Measurements from ENCODE around the gene FUT8. TPM values are rescaled to one million over a fixed set of nuclear protein-coding genes. Genes with fewer than 3 reads are reported as not detected.

The FUT8 gene
- total RNA-seq, 4 donors from 2014 or later = 7.9 to 27.5 (median 12.8) TPM

DNA sequence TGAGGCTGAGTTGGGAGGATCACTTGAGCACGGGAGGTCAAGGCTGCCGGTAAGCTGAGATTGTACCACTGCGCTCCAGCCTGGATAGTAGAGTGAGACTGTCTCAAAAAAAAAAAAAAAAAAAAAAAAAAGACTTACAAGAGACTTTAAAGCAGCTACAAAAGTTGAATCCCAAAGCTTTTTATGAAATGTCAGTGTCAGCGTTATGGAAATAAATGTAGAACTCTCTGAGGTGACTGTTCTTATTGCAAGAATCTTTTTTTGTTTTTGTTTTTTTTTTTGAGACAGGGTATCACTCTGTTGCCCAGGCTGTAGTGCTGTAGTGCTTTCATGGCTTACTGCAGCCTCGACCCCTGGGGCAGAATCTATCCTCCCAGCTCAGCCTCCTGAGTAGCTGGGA, 17.2 kb downstream of the FUT8 start:
- intact Hi-C loops (cut with DNase I; ENCODE audit: low total_unique reads) (loop anchor here (1.0 kb wide), 1 partner anchor 46 kb away; no protein-coding TSS in a partner anchor), in situ Hi-C loops (cut with MboI; ENCODE audit: low pct_ligation_motif_present in 1 of 4, low pct_unique_long_range_greater_than_20kb in 1 of 4, low sequenced_read_pairs in 3 of 4) (loop anchor here in 2 of 4 donors (10.0 kb wide), 2 partner anchors 395 to 405 kb away; no protein-coding TSS in a partner anchor)
- DNase-seq = no peak

DNA sequence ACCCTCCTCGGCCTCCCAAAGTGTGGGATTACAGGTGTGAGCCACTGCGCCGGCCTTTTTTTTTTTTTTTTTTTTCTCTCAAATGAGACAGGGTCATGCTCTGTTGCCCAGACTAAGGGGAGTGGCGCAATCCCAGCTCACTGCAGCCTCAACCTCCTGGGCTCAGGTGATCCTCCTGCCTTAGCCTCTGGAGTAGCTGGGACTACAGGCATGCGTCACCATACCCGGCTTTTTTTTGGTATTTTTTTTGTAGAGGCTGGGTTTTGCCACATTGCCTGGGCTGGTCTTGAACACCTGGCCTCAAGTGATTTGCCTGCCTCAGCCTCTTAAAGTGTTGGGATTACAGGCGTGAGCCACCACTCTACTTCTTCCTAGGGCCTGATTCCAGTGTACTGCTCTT, 18.7 kb downstream of the FUT8 start:
- intact Hi-C loops (cut with DNase I; ENCODE audit: low total_unique reads) (no loop called here), in situ Hi-C loops (cut with MboI; ENCODE audit: low pct_ligation_motif_present in 1 of 4, low pct_unique_long_range_greater_than_20kb in 1 of 4, low sequenced_read_pairs in 3 of 4) (no loop called here)
- Histone ChIP-seq H3K27ac (no peak overlapping the region), H3K27me3 (no peaks in the 10 kb centered on the region), H3K36me3 (no peaks in the 10 kb centered on the region), H3K4me3 (no peak overlapping the region), H3K4me1 (peaks cover 0 to 3% (median 0%) of the 10 kb centered on the region in 4 donors), H3K9me3 (no peaks in the 10 kb centered on the region)
- DNase-seq = no peak
- WGBS, 2 donors (ENCODE audit: low coverage in 1 of 2) = 89 to 100% methylated on average over 1 to 7 of the region's 7 CpGs
- TF ChIP-seq POLR2A (IDR thresholded peaks at IDR 0.05) (no peak), EP300 (IDR thresholded peaks at IDR 0.05; ENCODE audit: low read depth) (no peak)
- TF ChIP-seq, protein P1, sequence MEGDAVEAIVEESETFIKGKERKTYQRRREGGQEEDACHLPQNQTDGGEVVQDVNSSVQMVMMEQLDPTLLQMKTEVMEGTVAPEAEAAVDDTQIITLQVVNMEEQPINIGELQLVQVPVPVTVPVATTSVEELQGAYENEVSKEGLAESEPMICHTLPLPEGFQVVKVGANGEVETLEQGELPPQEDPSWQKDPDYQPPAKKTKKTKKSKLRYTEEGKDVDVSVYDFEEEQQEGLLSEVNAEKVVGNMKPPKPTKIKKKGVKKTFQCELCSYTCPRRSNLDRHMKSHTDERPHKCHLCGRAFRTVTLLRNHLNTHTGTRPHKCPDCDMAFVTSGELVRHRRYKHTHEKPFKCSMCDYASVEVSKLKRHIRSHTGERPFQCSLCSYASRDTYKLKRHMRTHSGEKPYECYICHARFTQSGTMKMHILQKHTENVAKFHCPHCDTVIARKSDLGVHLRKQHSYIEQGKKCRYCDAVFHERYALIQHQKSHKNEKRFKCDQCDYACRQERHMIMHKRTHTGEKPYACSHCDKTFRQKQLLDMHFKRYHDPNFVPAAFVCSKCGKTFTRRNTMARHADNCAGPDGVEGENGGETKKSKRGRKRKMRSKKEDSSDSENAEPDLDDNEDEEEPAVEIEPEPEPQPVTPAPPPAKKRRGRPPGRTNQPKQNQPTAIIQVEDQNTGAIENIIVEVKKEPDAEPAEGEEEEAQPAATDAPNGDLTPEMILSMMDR (IDR thresholded peaks at IDR 0.05) = no peak

More for the DNA sequence above, 17.2 kb downstream of the FUT8 start:
- 98 to 100% methylated on average over 2 to 5 of the region's 5 CpGs for WGBS, 2 donors (ENCODE audit: low coverage in 1 of 2)
- no peak overlapping the region for H3K4me3 ChIP-seq
- H3K27ac ChIP-seq = no peak overlapping the region
- no peaks in the 10 kb centered on the region for H3K27me3 ChIP-seq
- TF ChIP-seq EP300 (IDR thresholded peaks at IDR 0.05; ENCODE audit: low read depth) (no peak), POLR2AphosphoS5 (IDR thresholded peaks at IDR 0.05) (no peak), POLR2A (IDR thresholded peaks at IDR 0.05) (no peak)
- TF ChIP-seq, protein P1 (IDR thresholded peaks at IDR 0.05) = no peak
- peaks cover 0 to 3% (median 0%) of the 10 kb centered on the region in 4 donors for H3K4me1 ChIP-seq
- H3K9me3 ChIP-seq = no peaks in the 10 kb centered on the region
- H3K36me3 ChIP-seq = no peaks in the 10 kb centered on the region

DNA sequence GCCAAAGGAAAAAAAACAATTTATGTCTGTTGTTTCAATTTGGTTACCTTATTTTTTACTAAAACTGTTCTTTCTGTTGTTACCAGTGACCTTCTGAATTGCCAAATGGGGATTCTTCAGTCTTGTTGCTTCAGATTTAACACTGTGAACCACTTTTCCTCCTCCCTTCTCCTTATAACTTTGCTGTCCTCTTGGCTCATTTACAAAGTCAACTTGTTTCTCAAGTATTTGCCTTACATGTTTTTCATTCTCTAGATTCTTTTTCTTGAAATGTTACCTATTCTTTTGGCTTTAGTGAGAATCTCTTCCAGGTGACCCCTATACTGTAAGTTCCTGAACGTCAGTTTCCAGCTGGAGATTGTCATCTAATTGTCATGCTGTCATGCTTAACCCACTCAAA, 19.4 kb downstream of the FUT8 start:
- no peak for DNase-seq
- Histone ChIP-seq H3K27me3 (no peaks in the 10 kb centered on the region), H3K27ac (no peak overlapping the region), H3K4me3 (no peak overlapping the region), H3K4me1 (peaks cover 0 to 3% (median 0%) of the 10 kb centered on the region in 4 donors), H3K36me3 (no peaks in the 10 kb centered on the region), H3K9me3 (no peaks in the 10 kb centered on the region)
- in situ Hi-C loops (cut with MboI; ENCODE audit: low pct_ligation_motif_present in 1 of 4, low pct_unique_long_range_greater_than_20kb in 1 of 4, low sequenced_read_pairs in 3 of 4) (no loop called here), intact Hi-C loops (cut with DNase I; ENCODE audit: low total_unique reads) (no loop called here)
- WGBS, 2 donors (ENCODE audit: low coverage in 1 of 2) = 68 to 91% methylated on average over 1 of the region's 1 CpG
- TF ChIP-seq POLR2A (IDR thresholded peaks at IDR 0.05) = no peak

DNA sequence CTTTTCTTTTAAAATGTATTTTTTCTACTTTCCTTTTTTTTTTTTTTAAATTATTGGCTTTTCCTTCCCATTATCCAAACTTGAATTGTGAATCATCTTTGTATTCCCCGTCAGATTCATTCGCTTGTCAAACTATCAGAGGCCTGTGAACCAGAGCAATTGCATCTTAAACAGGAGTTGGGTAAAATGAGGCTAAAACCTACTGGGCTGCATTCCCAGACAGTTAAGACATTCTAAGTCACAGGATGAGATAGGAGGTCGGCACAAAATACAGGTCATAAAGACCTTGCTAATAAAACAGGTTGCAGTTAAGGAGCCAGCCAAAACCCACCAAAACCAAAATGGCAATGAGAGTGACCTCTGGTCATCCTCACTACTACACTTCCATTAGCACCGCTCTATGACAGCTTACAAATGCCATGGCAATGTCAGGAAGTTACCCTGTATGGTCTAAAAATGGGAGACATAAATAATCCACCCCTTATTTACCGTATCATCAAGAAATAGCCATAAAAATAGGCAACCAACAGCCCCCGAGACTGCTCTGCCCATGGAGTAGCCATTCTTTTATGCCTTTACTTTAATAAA, 19.9 kb downstream of the FUT8 start:
- no peak overlapping the region for H3K4me3 ChIP-seq
- H3K36me3 ChIP-seq = no peaks in the 10 kb centered on the region
- TF ChIP-seq POLR2A (IDR thresholded peaks at IDR 0.05) (no peak), EP300 (IDR thresholded peaks at IDR 0.05; ENCODE audit: low read depth) (no peak), POLR2AphosphoS5 (IDR thresholded peaks at IDR 0.05) (no peak)
- TF ChIP-seq, protein P1 (IDR thresholded peaks at IDR 0.05) = no peak
- H3K27me3 ChIP-seq = no peaks in the 10 kb centered on the region
- no peak overlapping the region for H3K27ac ChIP-seq
- DNase-seq = no peak
- no peaks in the 10 kb centered on the region for H3K9me3 ChIP-seq
- in situ Hi-C loops (cut with MboI; ENCODE audit: low pct_ligation_motif_present in 1 of 4, low pct_unique_long_range_greater_than_20kb in 1 of 4, low sequenced_read_pairs in 3 of 4) = no loop called here
- 84 to 86% methylated on average over 4 to 6 of the region's 6 CpGs for WGBS, 2 donors (ENCODE audit: low coverage in 1 of 2)
- H3K4me1 ChIP-seq = peaks cover 0 to 3% (median 0%) of the 10 kb centered on the region in 4 donors
- intact Hi-C loops (cut with DNase I; ENCODE audit: low total_unique reads) = no loop called here

DNA sequence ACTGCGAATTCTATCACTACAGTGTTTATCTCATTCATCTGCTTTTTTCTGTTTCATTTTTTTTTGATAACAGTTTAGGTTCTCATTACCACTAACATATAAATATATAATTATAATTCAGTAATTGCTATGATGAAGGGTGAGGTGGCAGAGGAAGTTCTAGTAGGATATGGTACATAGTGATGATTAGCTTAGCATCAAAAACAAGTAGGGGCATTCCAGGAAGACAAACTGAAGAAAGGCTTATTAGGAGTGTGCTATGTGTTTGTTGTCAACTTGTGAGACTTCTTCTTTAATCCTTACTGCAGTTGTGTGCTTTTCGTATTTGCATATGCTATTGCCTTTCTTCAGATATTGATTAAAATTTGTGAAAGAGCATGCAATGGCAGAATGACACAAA, 20.6 kb downstream of the FUT8 start:
- no peaks in the 10 kb centered on the region for H3K27me3 ChIP-seq
- H3K36me3 ChIP-seq = no peaks in the 10 kb centered on the region
- H3K9me3 ChIP-seq = no peaks in the 10 kb centered on the region
- H3K4me3 ChIP-seq = no peak overlapping the region
- 86 to 92% methylated on average over 2 of the region's 2 CpGs for WGBS, 2 donors (ENCODE audit: low coverage in 1 of 2)
- H3K4me1 ChIP-seq = peaks cover 0 to 3% (median 0%) of the 10 kb centered on the region in 4 donors
- TF ChIP-seq, protein P1 (IDR thresholded peaks at IDR 0.05) = no peak
- TF ChIP-seq POLR2A (IDR thresholded peaks at IDR 0.05) = no peak
- TF ChIP-seq EP300 (IDR thresholded peaks at IDR 0.05; ENCODE audit: low read depth) = no peak
- no peak for TF ChIP-seq POLR2AphosphoS5 (IDR thresholded peaks at IDR 0.05)
- in situ Hi-C loops (cut with MboI; ENCODE audit: low pct_ligation_motif_present in 1 of 4, low pct_unique_long_range_greater_than_20kb in 1 of 4, low sequenced_read_pairs in 3 of 4) = no loop called here
- no peak overlapping the region for H3K27ac ChIP-seq
- no peak for DNase-seq
- intact Hi-C loops (cut with DNase I; ENCODE audit: low total_unique reads) = no loop called here
